ENCODE data around the gene C1QTNF12. TPM values are rescaled to one million over a fixed set of nuclear protein-coding genes. Genes with fewer than 3 reads are reported as not detected.

C1QTNF12 gene
- total RNA-seq, 3 donors from 2014 or later: 2.0 TPM; not detected in 2

- no peaks in the 10 kb centered on the region for H3K27me3 ChIP-seq
- H3K4me3 ChIP-seq: no peak overlapping the region
- H3K27ac ChIP-seq: no peak overlapping the region
- intact Hi-C loops (cut with DNase I; ENCODE audit: low total_unique reads): no loop called here
- H3K4me1 ChIP-seq: no peaks in the 10 kb centered on the region
- DNase-seq (ENCODE audit: low spot score in 2 of 2): no peak
- H3K36me3 ChIP-seq: peaks cover 8% of the 10 kb centered on the region
- H3K9me3 ChIP-seq: no peaks in the 10 kb centered on the region
- TF ChIP-seq, protein P1, sequence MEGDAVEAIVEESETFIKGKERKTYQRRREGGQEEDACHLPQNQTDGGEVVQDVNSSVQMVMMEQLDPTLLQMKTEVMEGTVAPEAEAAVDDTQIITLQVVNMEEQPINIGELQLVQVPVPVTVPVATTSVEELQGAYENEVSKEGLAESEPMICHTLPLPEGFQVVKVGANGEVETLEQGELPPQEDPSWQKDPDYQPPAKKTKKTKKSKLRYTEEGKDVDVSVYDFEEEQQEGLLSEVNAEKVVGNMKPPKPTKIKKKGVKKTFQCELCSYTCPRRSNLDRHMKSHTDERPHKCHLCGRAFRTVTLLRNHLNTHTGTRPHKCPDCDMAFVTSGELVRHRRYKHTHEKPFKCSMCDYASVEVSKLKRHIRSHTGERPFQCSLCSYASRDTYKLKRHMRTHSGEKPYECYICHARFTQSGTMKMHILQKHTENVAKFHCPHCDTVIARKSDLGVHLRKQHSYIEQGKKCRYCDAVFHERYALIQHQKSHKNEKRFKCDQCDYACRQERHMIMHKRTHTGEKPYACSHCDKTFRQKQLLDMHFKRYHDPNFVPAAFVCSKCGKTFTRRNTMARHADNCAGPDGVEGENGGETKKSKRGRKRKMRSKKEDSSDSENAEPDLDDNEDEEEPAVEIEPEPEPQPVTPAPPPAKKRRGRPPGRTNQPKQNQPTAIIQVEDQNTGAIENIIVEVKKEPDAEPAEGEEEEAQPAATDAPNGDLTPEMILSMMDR (IDR thresholded peaks at IDR 0.05): no peak
- no peak for TF ChIP-seq POLR2A (IDR thresholded peaks at IDR 0.05)
- no peak for TF ChIP-seq POLR2AphosphoS5 (IDR thresholded peaks at IDR 0.05)
Observed at GRCh38 chr1:1262071-1262470, 15.5 kb upstream of the C1QTNF12 start.

GRCh38 chr1:1260843-1261560, 14.5 kb upstream of the C1QTNF12 start:
- intact Hi-C loops (cut with DNase I; ENCODE audit: low total_unique reads): no loop called here
- peaks cover 8% of the 10 kb centered on the region for H3K36me3 ChIP-seq
- DNase-seq (ENCODE audit: low spot score in 2 of 2): no peak
- H3K9me3 ChIP-seq: no peaks in the 10 kb centered on the region
- H3K27me3 ChIP-seq: no peaks in the 10 kb centered on the region
- TF ChIP-seq POLR2A (IDR thresholded peaks at IDR 0.05): no peak
- TF ChIP-seq, protein P1 (IDR thresholded peaks at IDR 0.05): no peak
- no peak for TF ChIP-seq POLR2AphosphoS5 (IDR thresholded peaks at IDR 0.05)
- H3K4me3 ChIP-seq: no peak overlapping the region
- no peaks in the 10 kb centered on the region for H3K4me1 ChIP-seq
- no peak overlapping the region for H3K27ac ChIP-seq

- Histone ChIP-seq H3K27ac (no peak overlapping the region), H3K4me1 (no peaks in the 10 kb centered on the region), H3K4me3 (no peak overlapping the region), H3K36me3 (peaks cover 15% of the 10 kb centered on the region), H3K9me3 (no peaks in the 10 kb centered on the region), H3K27me3 (no peaks in the 10 kb centered on the region)
- intact Hi-C loops (cut with DNase I; ENCODE audit: low total_unique reads): loop anchor here (5.0 kb wide), 1 partner anchor 182 kb away; no protein-coding TSS in a partner anchor
- no peak for DNase-seq (ENCODE audit: low spot score in 2 of 2)
- TF ChIP-seq, protein P1 (IDR thresholded peaks at IDR 0.05): no peak
- TF ChIP-seq POLR2AphosphoS5 (IDR thresholded peaks at IDR 0.05): no peak
- no peak for TF ChIP-seq POLR2A (IDR thresholded peaks at IDR 0.05)
Observed at GRCh38 chr1:1259951-1260600, 13.6 kb upstream of the C1QTNF12 start.

DNA sequence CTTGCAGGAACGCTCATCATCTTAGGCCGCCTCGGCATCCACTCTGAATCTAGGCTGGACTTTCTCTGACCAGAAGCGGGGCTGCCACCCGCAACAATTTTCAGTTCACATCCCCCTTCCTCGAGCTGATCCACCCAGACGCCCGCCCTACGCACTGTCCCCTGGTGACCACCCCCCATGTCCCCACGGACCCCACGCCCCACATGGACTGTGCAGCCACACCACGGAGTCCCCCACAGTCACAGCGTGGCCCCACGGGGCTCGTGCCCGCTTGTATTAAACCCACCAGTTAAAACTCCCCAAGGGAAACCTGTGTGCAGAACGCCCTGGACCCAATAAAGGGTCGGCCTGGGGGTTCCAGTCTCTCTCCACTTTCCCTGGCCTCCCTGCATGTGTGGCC, 13.0 kb upstream of the C1QTNF12 start:
- intact Hi-C loops (cut with DNase I; ENCODE audit: low total_unique reads): loop anchor here (5.0 kb wide), 1 partner anchor 183 kb away; no protein-coding TSS in a partner anchor
- Histone ChIP-seq H3K9me3 (no peaks in the 10 kb centered on the region), H3K4me1 (no peaks in the 10 kb centered on the region), H3K4me3 (no peak overlapping the region), H3K36me3 (peaks cover 18% of the 10 kb centered on the region), H3K27me3 (no peaks in the 10 kb centered on the region), H3K27ac (no peak overlapping the region)
- TF ChIP-seq, protein P1 (IDR thresholded peaks at IDR 0.05): no peak
- no peak for TF ChIP-seq POLR2AphosphoS5 (IDR thresholded peaks at IDR 0.05)
- TF ChIP-seq POLR2A (IDR thresholded peaks at IDR 0.05): no peak
- no peak for DNase-seq (ENCODE audit: low spot score in 2 of 2)

- DNase-seq (ENCODE audit: low spot score in 2 of 2): no peak
- intact Hi-C loops (cut with DNase I; ENCODE audit: low total_unique reads): loop anchor here (5.0 kb wide), 1 partner anchor 183 kb away; no protein-coding TSS in a partner anchor
- H3K4me1 ChIP-seq: no peaks in the 10 kb centered on the region
- peaks cover 18% of the 10 kb centered on the region for H3K36me3 ChIP-seq
- H3K27ac ChIP-seq: no peak overlapping the region
- no peaks in the 10 kb centered on the region for H3K9me3 ChIP-seq
- no peak overlapping the region for H3K4me3 ChIP-seq
- TF ChIP-seq POLR2AphosphoS5 (IDR thresholded peaks at IDR 0.05): no peak
- TF ChIP-seq, protein P1 (IDR thresholded peaks at IDR 0.05): no peak
- no peak for TF ChIP-seq POLR2A (IDR thresholded peaks at IDR 0.05)
- no peaks in the 10 kb centered on the region for H3K27me3 ChIP-seq
Observed at GRCh38 chr1:1259119-1259488, 12.6 kb upstream of the C1QTNF12 start.

Data from breast epithelium (tissue), 4 donors.